ENCODE data around the gene SEC16A.

DNA sequence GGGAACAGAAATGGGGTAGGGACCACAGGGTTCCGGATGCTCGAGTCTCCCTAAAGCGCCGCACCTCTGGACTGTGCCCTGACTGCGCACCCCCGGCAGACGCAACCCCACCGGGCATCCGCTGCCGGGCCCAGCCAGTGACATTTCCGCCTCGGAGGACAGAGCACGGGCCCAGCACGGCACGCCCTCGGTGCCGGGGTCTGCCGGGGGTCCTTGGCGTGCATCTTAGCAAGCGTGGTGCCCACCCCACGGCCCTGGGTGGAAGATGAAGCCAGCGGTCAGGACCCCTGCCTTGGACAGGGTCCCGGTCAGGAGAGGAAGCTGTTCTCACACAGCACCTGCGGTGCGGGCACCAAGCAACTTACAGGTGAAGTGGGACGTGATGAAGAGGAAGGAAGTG, 50.2 kb downstream of the SEC16A start:
- TF ChIP-seq, protein P1, sequence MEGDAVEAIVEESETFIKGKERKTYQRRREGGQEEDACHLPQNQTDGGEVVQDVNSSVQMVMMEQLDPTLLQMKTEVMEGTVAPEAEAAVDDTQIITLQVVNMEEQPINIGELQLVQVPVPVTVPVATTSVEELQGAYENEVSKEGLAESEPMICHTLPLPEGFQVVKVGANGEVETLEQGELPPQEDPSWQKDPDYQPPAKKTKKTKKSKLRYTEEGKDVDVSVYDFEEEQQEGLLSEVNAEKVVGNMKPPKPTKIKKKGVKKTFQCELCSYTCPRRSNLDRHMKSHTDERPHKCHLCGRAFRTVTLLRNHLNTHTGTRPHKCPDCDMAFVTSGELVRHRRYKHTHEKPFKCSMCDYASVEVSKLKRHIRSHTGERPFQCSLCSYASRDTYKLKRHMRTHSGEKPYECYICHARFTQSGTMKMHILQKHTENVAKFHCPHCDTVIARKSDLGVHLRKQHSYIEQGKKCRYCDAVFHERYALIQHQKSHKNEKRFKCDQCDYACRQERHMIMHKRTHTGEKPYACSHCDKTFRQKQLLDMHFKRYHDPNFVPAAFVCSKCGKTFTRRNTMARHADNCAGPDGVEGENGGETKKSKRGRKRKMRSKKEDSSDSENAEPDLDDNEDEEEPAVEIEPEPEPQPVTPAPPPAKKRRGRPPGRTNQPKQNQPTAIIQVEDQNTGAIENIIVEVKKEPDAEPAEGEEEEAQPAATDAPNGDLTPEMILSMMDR (IDR thresholded peaks at IDR 0.05), result no peak
- no peak for TF ChIP-seq POLR2A (IDR thresholded peaks at IDR 0.05)

Data from thyroid gland (tissue), 4 donors.